ENCODE measurements around the gene AUTS2. TPM values are rescaled to one million over a fixed set of nuclear protein-coding genes. Genes with fewer than 3 reads are reported as not detected.

The AUTS2 gene
- total and polyA plus RNA-seq, 10 of the 15 experiments (the other 5 are each of a cell fraction or from before 2014, with no cell fraction given): 6.4 to 55.6 (median 21.6) TPM

DNA sequence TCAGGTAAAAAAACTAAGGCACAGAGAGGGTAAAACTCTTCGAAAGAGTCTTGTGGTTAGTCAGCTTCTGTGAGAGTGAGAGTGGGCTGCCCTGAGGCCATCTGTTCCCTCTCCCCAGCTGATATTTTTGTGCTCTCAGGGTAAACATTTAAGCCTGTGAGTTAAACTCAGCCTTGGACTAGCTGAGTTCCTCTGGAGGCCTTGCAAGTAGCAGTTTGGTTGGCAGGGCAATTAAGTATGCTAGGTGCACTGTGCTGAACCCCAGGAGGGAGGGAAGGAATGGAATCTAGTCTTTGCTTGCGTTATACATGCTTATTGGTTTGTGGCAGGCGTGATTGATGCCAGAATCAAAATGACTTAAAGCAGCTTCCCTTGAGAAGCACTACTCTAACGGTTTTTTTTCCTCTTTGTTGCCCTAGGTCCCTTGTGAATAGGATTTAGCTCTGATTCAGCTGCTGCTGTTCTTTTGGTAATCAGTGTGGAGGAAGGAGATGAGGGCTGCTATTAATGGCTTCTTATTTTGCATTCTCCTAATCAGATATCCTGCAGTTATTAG is 140.2 kb downstream of the AUTS2 start (continued):
- TF ChIP-seq CHD4 (IDR thresholded peaks at IDR 0.05) (no peak), HSF1 (IDR thresholded peaks at IDR 0.05; ENCODE audit: low read depth, low read length) (no peak), CTCF (IDR thresholded peaks at IDR 0.05 in 2 of 3, conservative IDR thresholded peaks at IDR 0.05 in 1 of 3; ENCODE audit: control insufficient read depth in 2 of 3, extremely low read depth in 1 of 3, insufficient read depth in 1 of 3, low read depth in 3 of 3, low read length in 3 of 3) (no peak), CREB1 (IDR thresholded peaks at IDR 0.05; ENCODE audit: low read depth) (peak; percentile 29; the same call in 1 of the 2 replicates), NFYA (IDR thresholded peaks at IDR 0.05; ENCODE audit: borderline replicate concordance, low read depth, low read length) (no peak), ZNF24 (IDR thresholded peaks at IDR 0.05) (no peak), JUND (IDR thresholded peaks at IDR 0.05; ENCODE audit: low read depth, low read length) (no peak), HDGF (IDR thresholded peaks at IDR 0.05) (no peak), NBN (IDR thresholded peaks at IDR 0.05) (no peak), POLR2AphosphoS2 (IDR thresholded peaks at IDR 0.05; ENCODE audit: low read depth, low read length) (no peak), ZSCAN29 (IDR thresholded peaks at IDR 0.05) (no peak), ATF3 (IDR thresholded peaks at IDR 0.05; ENCODE audit: borderline replicate concordance, extremely low read depth, low read depth, low read length) (no peak), SMC3 (IDR thresholded peaks at IDR 0.05; ENCODE audit: borderline replicate concordance, low read length) (no peak; the same call in 1 of the 2 replicates), HDAC2 (IDR thresholded peaks at IDR 0.05) (no peak), MAX (IDR thresholded peaks at IDR 0.05; ENCODE audit: low read depth, low read length) (no peak), TAF1 (IDR thresholded peaks at IDR 0.05; ENCODE audit: borderline replicate concordance, low read depth, low read length) (no peak), JUNB (IDR thresholded peaks at IDR 0.05) (0 out of 2 replicates have a peak, but pooled peaks have one; percentile 7), SMAD1 (IDR thresholded peaks at IDR 0.05; ENCODE audit: low read depth, partially characterized antibody) (peak; percentile 15), ASH2L (IDR thresholded peaks at IDR 0.05; ENCODE audit: borderline replicate concordance, low read depth) (no peak), YY1 (IDR thresholded peaks at IDR 0.05; ENCODE audit: low read depth, low read length) (no peak), RFX5 (IDR thresholded peaks at IDR 0.05; ENCODE audit: low read depth, low read length) (no peak), TCF12 (IDR thresholded peaks at IDR 0.05; ENCODE audit: low read depth, low read length) (peak; percentile 93)
- TF ChIP-seq, protein P1, sequence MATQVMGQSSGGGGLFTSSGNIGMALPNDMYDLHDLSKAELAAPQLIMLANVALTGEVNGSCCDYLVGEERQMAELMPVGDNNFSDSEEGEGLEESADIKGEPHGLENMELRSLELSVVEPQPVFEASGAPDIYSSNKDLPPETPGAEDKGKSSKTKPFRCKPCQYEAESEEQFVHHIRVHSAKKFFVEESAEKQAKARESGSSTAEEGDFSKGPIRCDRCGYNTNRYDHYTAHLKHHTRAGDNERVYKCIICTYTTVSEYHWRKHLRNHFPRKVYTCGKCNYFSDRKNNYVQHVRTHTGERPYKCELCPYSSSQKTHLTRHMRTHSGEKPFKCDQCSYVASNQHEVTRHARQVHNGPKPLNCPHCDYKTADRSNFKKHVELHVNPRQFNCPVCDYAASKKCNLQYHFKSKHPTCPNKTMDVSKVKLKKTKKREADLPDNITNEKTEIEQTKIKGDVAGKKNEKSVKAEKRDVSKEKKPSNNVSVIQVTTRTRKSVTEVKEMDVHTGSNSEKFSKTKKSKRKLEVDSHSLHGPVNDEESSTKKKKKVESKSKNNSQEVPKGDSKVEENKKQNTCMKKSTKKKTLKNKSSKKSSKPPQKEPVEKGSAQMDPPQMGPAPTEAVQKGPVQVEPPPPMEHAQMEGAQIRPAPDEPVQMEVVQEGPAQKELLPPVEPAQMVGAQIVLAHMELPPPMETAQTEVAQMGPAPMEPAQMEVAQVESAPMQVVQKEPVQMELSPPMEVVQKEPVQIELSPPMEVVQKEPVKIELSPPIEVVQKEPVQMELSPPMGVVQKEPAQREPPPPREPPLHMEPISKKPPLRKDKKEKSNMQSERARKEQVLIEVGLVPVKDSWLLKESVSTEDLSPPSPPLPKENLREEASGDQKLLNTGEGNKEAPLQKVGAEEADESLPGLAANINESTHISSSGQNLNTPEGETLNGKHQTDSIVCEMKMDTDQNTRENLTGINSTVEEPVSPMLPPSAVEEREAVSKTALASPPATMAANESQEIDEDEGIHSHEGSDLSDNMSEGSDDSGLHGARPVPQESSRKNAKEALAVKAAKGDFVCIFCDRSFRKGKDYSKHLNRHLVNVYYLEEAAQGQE (IDR thresholded peaks at IDR 0.05; ENCODE audit: low read depth, low read length): no peak
- TF ChIP-seq, protein P2, sequence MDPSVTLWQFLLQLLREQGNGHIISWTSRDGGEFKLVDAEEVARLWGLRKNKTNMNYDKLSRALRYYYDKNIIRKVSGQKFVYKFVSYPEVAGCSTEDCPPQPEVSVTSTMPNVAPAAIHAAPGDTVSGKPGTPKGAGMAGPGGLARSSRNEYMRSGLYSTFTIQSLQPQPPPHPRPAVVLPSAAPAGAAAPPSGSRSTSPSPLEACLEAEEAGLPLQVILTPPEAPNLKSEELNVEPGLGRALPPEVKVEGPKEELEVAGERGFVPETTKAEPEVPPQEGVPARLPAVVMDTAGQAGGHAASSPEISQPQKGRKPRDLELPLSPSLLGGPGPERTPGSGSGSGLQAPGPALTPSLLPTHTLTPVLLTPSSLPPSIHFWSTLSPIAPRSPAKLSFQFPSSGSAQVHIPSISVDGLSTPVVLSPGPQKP (IDR thresholded peaks at IDR 0.05; ENCODE audit: low read depth, low read length): no peak

All from GM12878 (cell line).